MM.1S (cell line): Measurements from ENCODE around the gene LVRN.

Experiments used
- DNase-seq: peaks from one replicate; pipeline ENCODE4 v3.0.0-alpha.2; 2015
- H2AFZ ChIP-seq: fragments of 300-600 bp; sonication (generic); 2 replicates; pipeline ENCODE4 v1.6.0; 2016; ENCODE audit warnings: antibody characterized with exemption, low read length
- H3F3A ChIP-seq: fragments of 300-600 bp; sonication (generic); 2 replicates; pipeline ENCODE4 v1.6.1; 2016; ENCODE audit warnings: mild to moderate bottlenecking, antibody characterized with exemption, low read length, moderate library complexity, mixed read lengths; ENCODE audit not compliant: insufficient read depth
- H3K27ac ChIP-seq: fragments of 300-600 bp; sonication (generic); 2 replicates; pipeline ENCODE4 v1.5.1; 2016; ENCODE audit warnings: mild to moderate bottlenecking, low read length
- H3K27me3 ChIP-seq: fragments of 300-600 bp; sonication (generic); replicated peaks from 2 replicates; pipeline ENCODE4 v1.6.0; 2016; ENCODE audit warnings: low read length; ENCODE audit not compliant: insufficient read depth
- H3K36me3 ChIP-seq: fragments of 300-600 bp; sonication (generic); replicated peaks from 2 replicates; pipeline ENCODE4 v1.6.1; 2016; ENCODE audit warnings: mild to moderate bottlenecking, low read length, mixed read lengths; ENCODE audit not compliant: insufficient read depth
- H3K4me1 ChIP-seq: fragments of 300-600 bp; sonication (generic); 2 replicates; pipeline ENCODE4 v1.6.1; 2016; ENCODE audit warnings: low read length, mixed read lengths
- H3K4me2 ChIP-seq: fragments of 300-600 bp; sonication (generic); 2 replicates; pipeline ENCODE4 v1.6.0; 2016; ENCODE audit warnings: low read depth, low read length
- H3K4me3 ChIP-seq: fragments of 300-600 bp; sonication (generic); 2 replicates; pipeline ENCODE4 v1.5.1; 2016; ENCODE audit warnings: low read length, mixed read lengths
- H3K79me2 ChIP-seq: fragments of 300-600 bp; sonication (generic); 2 replicates; pipeline ENCODE4 v1.6.1; 2016; ENCODE audit warnings: mixed run types, low read length, mixed read lengths
- H3K9ac ChIP-seq: fragments of 300-600 bp; sonication (generic); 2 replicates; pipeline ENCODE4 v1.6.1; 2016; ENCODE audit warnings: low read length, mixed read lengths
- H3K9me2 ChIP-seq: fragments of 300-600 bp; sonication (generic); replicated peaks from 2 replicates; pipeline ENCODE4 v1.6.1; 2016; ENCODE audit warnings: mild to moderate bottlenecking, low read length, mixed read lengths; ENCODE audit not compliant: insufficient read depth
- H3K9me3 ChIP-seq: fragments of 300-600 bp; sonication (generic); replicated peaks from 2 replicates; pipeline ENCODE4 v1.6.1; 2016; ENCODE audit warnings: mild to moderate bottlenecking, low read length, mixed read lengths; ENCODE audit not compliant: insufficient read depth
- H4K20me1 ChIP-seq: fragments of 300-600 bp; sonication (generic); 2 replicates; pipeline ENCODE4 v1.6.1; 2016; ENCODE audit warnings: mild to moderate bottlenecking, low read length, moderate library complexity, mixed read lengths; ENCODE audit not compliant: insufficient read depth
- EZH2 ChIP-seq: fragments of 300-600 bp; sonication (generic); optimal IDR thresholded peaks from 2 replicates; pipeline ENCODE3; 2017; ENCODE audit warnings: low read depth, mild to moderate bottlenecking, antibody characterized with exemption, low read length, mixed read lengths
- EZH2phosphoT487 ChIP-seq: fragments of 300-600 bp; sonication (generic); IDR thresholded peaks from 2 replicates; pipeline ENCODE4 v1.6.1; 2018; ENCODE audit warnings: antibody characterized with exemption, low read length
- TF ChIP-seq, protein P1 (sequence below): fragments of 300-600 bp; sonication (generic); IDR thresholded peaks from 2 replicates; pipeline ENCODE4 v1.5.1; 2016; ENCODE audit warnings: antibody characterized with exemption, low read length, mixed read lengths

Gene LVRN

GRCh38 chr5:115968770-115969169 lies 6.5 kb downstream of the LVRN start:
- H3F3A ChIP-seq, result no peaks in the 10 kb centered on the region
- TF ChIP-seq EZH2phosphoT487, result no peak
- TF ChIP-seq EZH2, result no peak
- TF ChIP-seq, protein P1, sequence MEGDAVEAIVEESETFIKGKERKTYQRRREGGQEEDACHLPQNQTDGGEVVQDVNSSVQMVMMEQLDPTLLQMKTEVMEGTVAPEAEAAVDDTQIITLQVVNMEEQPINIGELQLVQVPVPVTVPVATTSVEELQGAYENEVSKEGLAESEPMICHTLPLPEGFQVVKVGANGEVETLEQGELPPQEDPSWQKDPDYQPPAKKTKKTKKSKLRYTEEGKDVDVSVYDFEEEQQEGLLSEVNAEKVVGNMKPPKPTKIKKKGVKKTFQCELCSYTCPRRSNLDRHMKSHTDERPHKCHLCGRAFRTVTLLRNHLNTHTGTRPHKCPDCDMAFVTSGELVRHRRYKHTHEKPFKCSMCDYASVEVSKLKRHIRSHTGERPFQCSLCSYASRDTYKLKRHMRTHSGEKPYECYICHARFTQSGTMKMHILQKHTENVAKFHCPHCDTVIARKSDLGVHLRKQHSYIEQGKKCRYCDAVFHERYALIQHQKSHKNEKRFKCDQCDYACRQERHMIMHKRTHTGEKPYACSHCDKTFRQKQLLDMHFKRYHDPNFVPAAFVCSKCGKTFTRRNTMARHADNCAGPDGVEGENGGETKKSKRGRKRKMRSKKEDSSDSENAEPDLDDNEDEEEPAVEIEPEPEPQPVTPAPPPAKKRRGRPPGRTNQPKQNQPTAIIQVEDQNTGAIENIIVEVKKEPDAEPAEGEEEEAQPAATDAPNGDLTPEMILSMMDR, result no peak

GRCh38 chr5:115977096-115977495 lies 14.8 kb downstream of the LVRN start:
- no peaks in the 10 kb centered on the region for H3K9me3 ChIP-seq
- no peaks in the 10 kb centered on the region for H3K36me3 ChIP-seq
- H3K27me3 ChIP-seq, result no peaks in the 10 kb centered on the region
- no peaks in the 10 kb centered on the region for H4K20me1 ChIP-seq
- no peaks in the 10 kb centered on the region for H3K9me2 ChIP-seq
- DNase-seq, result peak; percentile 85
- H3K4me3 ChIP-seq, result peak overlapping the region; percentile 31
- H3K27ac ChIP-seq, result peak overlapping the region; percentile 18; the same call in 1 of the 2 replicates
- peak overlapping the region; percentile 66 for H2AFZ ChIP-seq
- peak overlapping the region; percentile 15; the same call in 1 of the 2 replicates for H3K9ac ChIP-seq
- peak overlapping the region; percentile 84 for H3K4me2 ChIP-seq
- H3F3A ChIP-seq, result peaks cover 7% of the 10 kb centered on the region
- TF ChIP-seq, protein P1, result no peak
- TF ChIP-seq EZH2 (no peak), EZH2phosphoT487 (no peak)
- no peaks in the 10 kb centered on the region for H3K79me2 ChIP-seq
- H3K4me1 ChIP-seq, result peaks cover 17% of the 10 kb centered on the region

More at GRCh38 chr5:115968770-115969169, 6.5 kb downstream of the LVRN start:
- Histone ChIP-seq H3K4me2 (no peak overlapping the region), H3K4me3 (no peak overlapping the region), H3K79me2 (no peaks in the 10 kb centered on the region), H3K36me3 (no peaks in the 10 kb centered on the region), H3K4me1 (no peaks in the 10 kb centered on the region), H2AFZ (no peak overlapping the region), H3K27ac (no peak overlapping the region), H3K9me3 (no peaks in the 10 kb centered on the region), H3K9me2 (no peaks in the 10 kb centered on the region), H4K20me1 (no peaks in the 10 kb centered on the region), H3K27me3 (no peaks in the 10 kb centered on the region), H3K9ac (no peak overlapping the region)
- no peak for DNase-seq

- H2AFZ ChIP-seq, result peak overlapping the region; percentile 66; the same call in 1 of the 2 replicates
- no peaks in the 10 kb centered on the region for H4K20me1 ChIP-seq
- no peaks in the 10 kb centered on the region for H3K79me2 ChIP-seq
- TF ChIP-seq EZH2, result no peak
- TF ChIP-seq, protein P1, result no peak
- no peak for TF ChIP-seq EZH2phosphoT487
- peak overlapping the region; percentile 31; the same call in 1 of the 2 replicates for H3K4me3 ChIP-seq
- H3K36me3 ChIP-seq, result no peaks in the 10 kb centered on the region
- peaks cover 17% of the 10 kb centered on the region for H3K4me1 ChIP-seq
- H3K4me2 ChIP-seq, result peak overlapping the region; percentile 84; the same call in 1 of the 2 replicates
- DNase-seq, result peak; percentile 28
- no peak overlapping the region for H3K27ac ChIP-seq
- no peaks in the 10 kb centered on the region for H3K9me3 ChIP-seq
- H3K9ac ChIP-seq, result no peak overlapping the region; the same call in 1 of the 2 replicates
- H3K9me2 ChIP-seq, result no peaks in the 10 kb centered on the region
- H3F3A ChIP-seq, result peaks cover 7% of the 10 kb centered on the region
- no peaks in the 10 kb centered on the region for H3K27me3 ChIP-seq
Measured at GRCh38 chr5:115977988-115978387, 15.7 kb downstream of the LVRN start.
